SK-N-SH treated with all-trans-retinoic acid at 6 μM for 48 hours (cell line): ENCODE data around the gene NKX2-2.

Source experiments
- ATAC-seq: fragments of 200-7000 bp; cut with Tn5 transposase; 3 replicates; pipeline ENCODE4 v1.9.1; 2020; ENCODE audit warnings: mild to moderate bottlenecking, moderate library complexity
- ARNTL ChIP-seq: fragments of 450-650 bp; formaldehyde crosslinking; IDR thresholded peaks from 2 replicates; pipeline ENCODE4 v1.5.0; 2020; ENCODE audit warnings: low read depth, mild to moderate bottlenecking, moderate library complexity, borderline replicate concordance
- BACH2 ChIP-seq: fragments of 250-450 bp; sonication (Bioruptor Pico); IDR thresholded peaks from 2 replicates; pipeline ENCODE4 v1.9.0; 2021; ENCODE audit warnings: mild to moderate bottlenecking, borderline replicate concordance
- ESRRG ChIP-seq: fragments of 250-450 bp; sonication (Bioruptor Pico); IDR thresholded peaks from 2 replicates; pipeline ENCODE4 v1.6.1; 2021; ENCODE audit warnings: mild to moderate bottlenecking
- ISL1 ChIP-seq: fragments of 250-450 bp; sonication (Bioruptor Pico); IDR thresholded peaks from 2 replicates; pipeline ENCODE4 v2.1.2; 2022; ENCODE audit warnings: mild to moderate bottlenecking, moderate library complexity
- PPARA ChIP-seq: fragments of 250-450 bp; sonication (Bioruptor Pico); IDR thresholded peaks from 2 replicates; pipeline ENCODE4 v1.5.0; 2020; ENCODE audit warnings: mild to moderate bottlenecking, borderline replicate concordance
- RARB ChIP-seq: fragments of 250-450 bp; sonication (Bioruptor Pico); IDR thresholded peaks from 2 replicates; pipeline ENCODE4 v1.8.0; 2021; ENCODE audit warnings: mild to moderate bottlenecking, moderate library complexity
- SNAI2 ChIP-seq: fragments of 250-450 bp; sonication (Bioruptor Pico); IDR thresholded peaks from 2 replicates; pipeline ENCODE4 v1.5.0; 2020; ENCODE audit warnings: mild to moderate bottlenecking, moderate library complexity
- TCF4 ChIP-seq: fragments of 250-450 bp; sonication (Bioruptor Pico); IDR thresholded peaks from 2 replicates; pipeline ENCODE4 v1.8.0; 2021; ENCODE audit warnings: mild to moderate bottlenecking, moderate library complexity, borderline replicate concordance
- ZC3H10 ChIP-seq: fragments of 250-450 bp; sonication (Bioruptor Pico); IDR thresholded peaks from 2 replicates; pipeline ENCODE4 v1.5.1; 2021; ENCODE audit warnings: mild to moderate bottlenecking, moderate library complexity
- ZFP3 ChIP-seq: fragments of 250-450 bp; sonication (Bioruptor Pico); IDR thresholded peaks from 2 replicates; pipeline ENCODE4 v1.5.0; 2020; ENCODE audit warnings: mild to moderate bottlenecking, moderate library complexity
- ZFP30 ChIP-seq: fragments of 450-650 bp; formaldehyde crosslinking; IDR thresholded peaks from 2 replicates; pipeline ENCODE4 v1.5.0; 2022; ENCODE audit warnings: mild to moderate bottlenecking, moderate library complexity
- ZNF8 ChIP-seq: fragments of 450-650 bp; formaldehyde crosslinking; IDR thresholded peaks from 2 replicates; pipeline ENCODE4 v1.5.0; 2020; ENCODE audit warnings: mild to moderate bottlenecking, moderate library complexity
- TF ChIP-seq, protein P1 (sequence below): fragments of 250-450 bp; sonication (Bioruptor Pico); IDR thresholded peaks from 2 replicates; pipeline ENCODE4 v1.5.0; 2020; ENCODE audit warnings: mild to moderate bottlenecking, moderate library complexity
- TF ChIP-seq, protein P2 (sequence below): fragments of 250-450 bp; sonication (Bioruptor Pico); IDR thresholded peaks from 2 replicates; pipeline ENCODE4 v1.8.0; 2020; ENCODE audit warnings: mild to moderate bottlenecking, moderate library complexity, borderline replicate concordance
- TF ChIP-seq, protein P3 (sequence below): fragments of 250-450 bp; sonication (Bioruptor Pico); IDR thresholded peaks from 2 replicates; pipeline ENCODE4 v1.5.1; 2021; ENCODE audit warnings: mild to moderate bottlenecking, moderate library complexity
- TF ChIP-seq, protein P4 (sequence below): fragments of 250-450 bp; sonication (Bioruptor Pico); IDR thresholded peaks from 2 replicates; pipeline ENCODE4 v1.8.0; 2021; ENCODE audit warnings: low read depth, mild to moderate bottlenecking, moderate library complexity, borderline replicate concordance

NKX2-2 gene

DNA sequence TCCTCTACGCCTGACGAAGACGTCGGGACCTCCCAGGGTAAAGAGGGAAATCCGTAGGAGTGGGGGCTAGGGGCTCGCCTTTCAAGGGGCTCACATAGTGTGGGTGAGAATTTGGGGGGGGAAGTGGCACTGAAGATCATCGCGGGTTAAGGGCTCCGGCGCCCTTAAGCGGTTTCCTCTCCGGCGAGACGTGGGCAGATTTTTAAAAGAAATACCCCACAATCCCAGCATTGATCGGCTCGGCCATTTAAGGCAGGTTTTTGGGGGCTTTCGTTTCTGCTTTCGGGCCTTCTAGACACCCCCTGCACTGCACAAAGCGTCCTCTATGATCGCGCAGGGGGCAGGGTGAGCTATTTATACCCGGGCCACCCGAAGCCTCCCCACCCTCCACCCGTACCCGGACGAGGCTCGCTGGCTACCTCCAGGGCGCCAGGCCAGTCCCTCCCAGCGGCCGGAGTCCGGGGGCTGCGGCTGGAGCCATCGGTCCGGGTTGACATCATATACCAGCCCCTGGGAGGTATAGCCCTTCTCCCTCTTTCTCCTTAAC is 1.2 kb downstream of the NKX2-2 start (continued):
- TF ChIP-seq, protein P1, sequence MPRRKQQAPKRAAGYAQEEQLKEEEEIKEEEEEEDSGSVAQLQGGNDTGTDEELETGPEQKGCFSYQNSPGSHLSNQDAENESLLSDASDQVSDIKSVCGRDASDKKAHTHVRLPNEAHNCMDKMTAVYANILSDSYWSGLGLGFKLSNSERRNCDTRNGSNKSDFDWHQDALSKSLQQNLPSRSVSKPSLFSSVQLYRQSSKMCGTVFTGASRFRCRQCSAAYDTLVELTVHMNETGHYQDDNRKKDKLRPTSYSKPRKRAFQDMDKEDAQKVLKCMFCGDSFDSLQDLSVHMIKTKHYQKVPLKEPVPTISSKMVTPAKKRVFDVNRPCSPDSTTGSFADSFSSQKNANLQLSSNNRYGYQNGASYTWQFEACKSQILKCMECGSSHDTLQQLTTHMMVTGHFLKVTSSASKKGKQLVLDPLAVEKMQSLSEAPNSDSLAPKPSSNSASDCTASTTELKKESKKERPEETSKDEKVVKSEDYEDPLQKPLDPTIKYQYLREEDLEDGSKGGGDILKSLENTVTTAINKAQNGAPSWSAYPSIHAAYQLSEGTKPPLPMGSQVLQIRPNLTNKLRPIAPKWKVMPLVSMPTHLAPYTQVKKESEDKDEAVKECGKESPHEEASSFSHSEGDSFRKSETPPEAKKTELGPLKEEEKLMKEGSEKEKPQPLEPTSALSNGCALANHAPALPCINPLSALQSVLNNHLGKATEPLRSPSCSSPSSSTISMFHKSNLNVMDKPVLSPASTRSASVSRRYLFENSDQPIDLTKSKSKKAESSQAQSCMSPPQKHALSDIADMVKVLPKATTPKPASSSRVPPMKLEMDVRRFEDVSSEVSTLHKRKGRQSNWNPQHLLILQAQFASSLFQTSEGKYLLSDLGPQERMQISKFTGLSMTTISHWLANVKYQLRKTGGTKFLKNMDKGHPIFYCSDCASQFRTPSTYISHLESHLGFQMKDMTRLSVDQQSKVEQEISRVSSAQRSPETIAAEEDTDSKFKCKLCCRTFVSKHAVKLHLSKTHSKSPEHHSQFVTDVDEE (CRISPR knock-in tag) = no peak

DNA sequence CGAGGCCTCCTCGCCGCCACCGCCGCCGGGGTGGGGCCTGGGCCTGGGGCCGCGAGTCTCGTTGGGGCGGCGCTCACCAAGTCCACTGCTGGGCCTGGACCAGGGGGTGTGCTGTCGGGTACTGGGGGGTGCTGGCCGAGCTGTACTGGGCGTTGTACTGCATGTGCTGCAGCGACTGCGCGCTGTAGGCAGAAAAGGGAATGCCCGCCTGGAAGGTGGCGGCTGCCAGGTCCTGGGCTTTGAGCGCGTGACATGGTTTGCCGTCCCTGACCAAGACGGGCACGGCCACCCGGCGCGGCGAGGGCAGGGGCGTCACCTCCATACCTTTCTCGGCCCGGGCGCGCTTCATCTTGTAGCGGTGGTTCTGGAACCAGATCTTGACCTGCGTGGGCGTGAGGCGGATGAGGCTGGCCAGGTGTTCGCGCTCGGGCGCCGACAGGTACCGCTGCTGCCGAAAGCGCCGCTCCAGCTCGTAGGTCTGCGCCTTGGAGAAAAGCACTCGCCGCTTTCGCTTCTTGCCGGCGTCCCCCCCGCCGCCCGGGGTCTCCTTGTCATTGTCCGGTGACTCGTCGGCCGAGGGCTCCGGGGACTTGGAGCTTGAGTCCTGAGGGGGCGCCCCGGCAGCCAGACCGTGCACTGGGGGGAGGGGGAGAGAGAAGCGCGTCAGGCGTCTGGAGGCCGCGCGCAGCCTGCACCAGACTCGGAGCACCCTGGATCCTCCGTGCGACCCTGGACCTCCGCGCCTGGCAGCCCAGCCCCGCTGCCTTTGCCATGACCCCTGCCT is 1.8 kb downstream of the NKX2-2 start:
- TF ChIP-seq SNAI2 (CRISPR knock-in tag) = no peak
- no peak for TF ChIP-seq BACH2 (CRISPR knock-in tag)
- no peak for TF ChIP-seq RARB
- TF ChIP-seq, protein P1 (CRISPR knock-in tag) = no peak
- TF ChIP-seq ISL1 (CRISPR knock-in tag) = no peak
- TF ChIP-seq, protein P2, sequence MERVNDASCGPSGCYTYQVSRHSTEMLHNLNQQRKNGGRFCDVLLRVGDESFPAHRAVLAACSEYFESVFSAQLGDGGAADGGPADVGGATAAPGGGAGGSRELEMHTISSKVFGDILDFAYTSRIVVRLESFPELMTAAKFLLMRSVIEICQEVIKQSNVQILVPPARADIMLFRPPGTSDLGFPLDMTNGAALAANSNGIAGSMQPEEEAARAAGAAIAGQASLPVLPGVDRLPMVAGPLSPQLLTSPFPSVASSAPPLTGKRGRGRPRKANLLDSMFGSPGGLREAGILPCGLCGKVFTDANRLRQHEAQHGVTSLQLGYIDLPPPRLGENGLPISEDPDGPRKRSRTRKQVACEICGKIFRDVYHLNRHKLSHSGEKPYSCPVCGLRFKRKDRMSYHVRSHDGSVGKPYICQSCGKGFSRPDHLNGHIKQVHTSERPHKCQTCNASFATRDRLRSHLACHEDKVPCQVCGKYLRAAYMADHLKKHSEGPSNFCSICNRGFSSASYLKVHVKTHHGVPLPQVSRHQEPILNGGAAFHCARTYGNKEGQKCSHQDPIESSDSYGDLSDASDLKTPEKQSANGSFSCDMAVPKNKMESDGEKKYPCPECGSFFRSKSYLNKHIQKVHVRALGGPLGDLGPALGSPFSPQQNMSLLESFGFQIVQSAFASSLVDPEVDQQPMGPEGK (CRISPR knock-in tag) = no peak
- no peak for TF ChIP-seq TCF4 (CRISPR knock-in tag)
- ATAC-seq = no peak

DNA sequence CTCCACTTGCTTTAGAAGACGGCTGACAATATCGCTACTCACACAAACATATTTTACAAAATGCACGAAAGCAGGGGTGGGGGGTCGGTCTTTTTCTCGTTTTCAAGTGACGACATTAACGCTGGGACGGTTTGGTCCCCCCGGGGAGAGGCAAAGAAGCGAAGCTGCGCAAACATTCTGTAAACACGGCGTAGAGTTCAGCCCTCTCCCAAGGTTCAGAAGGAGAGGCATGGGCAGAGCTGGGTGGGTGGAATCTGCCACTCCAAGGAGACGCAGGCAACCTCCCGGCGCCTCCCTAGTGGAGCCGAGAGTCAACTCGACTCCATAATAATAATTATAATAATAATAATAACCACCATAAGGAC is 2.4 kb downstream of the NKX2-2 start:
- TF ChIP-seq RARB = no peak
- no peak for TF ChIP-seq ZNF8 (CRISPR knock-in tag)
- TF ChIP-seq ISL1 (CRISPR knock-in tag) = no peak
- no peak for TF ChIP-seq ESRRG (CRISPR knock-in tag)
- TF ChIP-seq PPARA (CRISPR knock-in tag) = no peak
- no peak for TF ChIP-seq TCF4 (CRISPR knock-in tag)
- no peak for TF ChIP-seq ZFP3 (CRISPR knock-in tag)
- no peak for TF ChIP-seq ZC3H10 (CRISPR knock-in tag)
- TF ChIP-seq, protein P3, sequence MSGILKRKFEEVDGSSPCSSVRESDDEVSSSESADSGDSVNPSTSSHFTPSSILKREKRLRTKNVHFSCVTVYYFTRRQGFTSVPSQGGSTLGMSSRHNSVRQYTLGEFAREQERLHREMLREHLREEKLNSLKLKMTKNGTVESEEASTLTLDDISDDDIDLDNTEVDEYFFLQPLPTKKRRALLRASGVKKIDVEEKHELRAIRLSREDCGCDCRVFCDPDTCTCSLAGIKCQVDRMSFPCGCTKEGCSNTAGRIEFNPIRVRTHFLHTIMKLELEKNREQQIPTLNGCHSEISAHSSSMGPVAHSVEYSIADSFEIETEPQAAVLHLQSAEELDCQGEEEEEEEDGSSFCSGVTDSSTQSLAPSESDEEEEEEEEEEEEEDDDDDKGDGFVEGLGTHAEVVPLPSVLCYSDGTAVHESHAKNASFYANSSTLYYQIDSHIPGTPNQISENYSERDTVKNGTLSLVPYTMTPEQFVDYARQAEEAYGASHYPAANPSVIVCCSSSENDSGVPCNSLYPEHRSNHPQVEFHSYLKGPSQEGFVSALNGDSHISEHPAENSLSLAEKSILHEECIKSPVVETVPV (CRISPR knock-in tag) = no peak
- no peak for TF ChIP-seq BACH2 (CRISPR knock-in tag)
- TF ChIP-seq, protein P4, sequence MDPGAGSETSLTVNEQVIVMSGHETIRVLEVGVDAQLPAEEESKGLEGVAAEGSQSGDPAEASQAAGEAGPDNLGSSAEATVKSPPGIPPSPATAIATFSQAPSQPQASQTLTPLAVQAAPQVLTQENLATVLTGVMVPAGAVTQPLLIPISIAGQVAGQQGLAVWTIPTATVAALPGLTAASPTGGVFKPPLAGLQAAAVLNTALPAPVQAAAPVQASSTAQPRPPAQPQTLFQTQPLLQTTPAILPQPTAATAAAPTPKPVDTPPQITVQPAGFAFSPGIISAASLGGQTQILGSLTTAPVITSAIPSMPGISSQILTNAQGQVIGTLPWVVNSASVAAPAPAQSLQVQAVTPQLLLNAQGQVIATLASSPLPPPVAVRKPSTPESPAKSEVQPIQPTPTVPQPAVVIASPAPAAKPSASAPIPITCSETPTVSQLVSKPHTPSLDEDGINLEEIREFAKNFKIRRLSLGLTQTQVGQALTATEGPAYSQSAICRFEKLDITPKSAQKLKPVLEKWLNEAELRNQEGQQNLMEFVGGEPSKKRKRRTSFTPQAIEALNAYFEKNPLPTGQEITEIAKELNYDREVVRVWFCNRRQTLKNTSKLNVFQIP = no peak
- TF ChIP-seq ZFP30 = no peak
- no peak for TF ChIP-seq ARNTL (CRISPR knock-in tag)

More for the DNA sequence above, 2.4 kb downstream of the NKX2-2 start:
- ATAC-seq = no peak
